Suppressor macrophage (primary cell): Measurements from ENCODE around the gene IRF4.
A peak's percentile ranks its signal among the peaks of the same experiment; 100 is the strongest.
"Not testable (repeated sequence)": the region's sequence is repeated elsewhere in the genome, so short reads cannot be mapped to it uniquely, and the experiment has no call there.

ENCODE experiments used
- DNase-seq, 4 experiments: peaks; one replicate each; pipeline ENCODE4 v3.0.0-alpha.2; 2020 to 2022

Gene IRF4

GRCh38 chr6:422433-423054 is 31.0 kb downstream of the IRF4 start:
- peak; percentile 83 to 90 (median 86) for DNase-seq

- DNase-seq, result no peak
Measured at GRCh38 chr6:423055-423798, 31.7 kb downstream of the IRF4 start.

- DNase-seq, result no peak
Measured at GRCh38 chr6:423799-424345, 32.3 kb downstream of the IRF4 start.

GRCh38 chr6:424741-425417 is 33.3 kb downstream of the IRF4 start:
- no peak for DNase-seq

- not testable (repeated sequence) for DNase-seq
Measured at GRCh38 chr6:425418-425788, 33.9 kb downstream of the IRF4 start.

GRCh38 chr6:426198-426738 is 34.7 kb downstream of the IRF4 start:
- not testable (repeated sequence) for DNase-seq

- DNase-seq, result peak; percentile 5 to 51 (median 40)
Measured at GRCh38 chr6:428047-428603, 36.6 kb downstream of the IRF4 start.

GRCh38 chr6:429515-430121 is 38.1 kb downstream of the IRF4 start:
- no peak for DNase-seq

GRCh38 chr6:431504-431903 is 40.0 kb downstream of the IRF4 start:
- DNase-seq, result no peak

- no peak for DNase-seq
Measured at GRCh38 chr6:431986-432385, 40.4 kb downstream of the IRF4 start.

GRCh38 chr6:434051-434705 is 42.6 kb downstream of the IRF4 start:
- DNase-seq, result no peak

- DNase-seq, result no peak
Measured at GRCh38 chr6:435441-436307, 44.1 kb downstream of the IRF4 start.

GRCh38 chr6:436308-437036 is 44.9 kb downstream of the IRF4 start:
- no peak for DNase-seq

GRCh38 chr6:437037-437392 is 45.5 kb downstream of the IRF4 start:
- no peak for DNase-seq

GRCh38 chr6:438634-439170 is 47.1 kb downstream of the IRF4 start:
- DNase-seq, result no peak

GRCh38 chr6:439641-440167 is 48.2 kb downstream of the IRF4 start:
- no peak for DNase-seq

- no peak for DNase-seq
Measured at GRCh38 chr6:441126-441920, 49.8 kb downstream of the IRF4 start.

- no peak for DNase-seq
Measured at GRCh38 chr6:443621-444159, 52.1 kb downstream of the IRF4 start.
